Measurements from ENCODE around the gene RPS17.
A peak's percentile ranks its signal among the peaks of the same experiment; 100 is the strongest.
"Not testable (repeated sequence)": the region's sequence is repeated elsewhere in the genome, so short reads cannot be mapped to it uniquely, and the experiment has no call there.

Gene RPS17

GRCh38 chr15:82548700-82549099 is 8.4 kb upstream of the RPS17 start:
- DNase-seq (ENCODE audit: low read depth in 2 of 2) = no peak

GRCh38 chr15:82545478-82545877 is 5.2 kb upstream of the RPS17 start:
- no peak for DNase-seq (ENCODE audit: low read depth in 2 of 2)

- DNase-seq (ENCODE audit: low read depth in 2 of 2) = no peak
Observed at GRCh38 chr15:82545002-82545401, 4.7 kb upstream of the RPS17 start.

GRCh38 chr15:82544431-82544830 is 4.2 kb upstream of the RPS17 start:
- no peak for DNase-seq (ENCODE audit: low read depth in 2 of 2)

GRCh38 chr15:82543160-82543559 is 2.9 kb upstream of the RPS17 start:
- DNase-seq (ENCODE audit: low read depth in 2 of 2) = no peak

GRCh38 chr15:82540984-82541431 is 751 bp upstream of the RPS17 start:
- DNase-seq (ENCODE audit: low read depth in 2 of 2) = no peak

GRCh38 chr15:82539691-82540054 is 584 bp downstream of the RPS17 start:
- DNase-seq (ENCODE audit: low read depth in 2 of 2) = no peak

- no peak for DNase-seq (ENCODE audit: low read depth in 2 of 2)
Observed at GRCh38 chr15:82538961-82539690, 1.1 kb downstream of the RPS17 start.

GRCh38 chr15:82537351-82537908 is 2.8 kb downstream of the RPS17 start:
- no peak for DNase-seq (ENCODE audit: low read depth in 2 of 2)

- DNase-seq (ENCODE audit: low read depth in 2 of 2) = no peak
Observed at GRCh38 chr15:82536409-82537350, 3.6 kb downstream of the RPS17 start.

GRCh38 chr15:82535566-82536408 is 4.5 kb downstream of the RPS17 start:
- DNase-seq (ENCODE audit: low read depth in 2 of 2) = no peak

GRCh38 chr15:82535151-82535550 is 5.1 kb downstream of the RPS17 start:
- not testable (repeated sequence) for DNase-seq (ENCODE audit: low read depth in 2 of 2)

GRCh38 chr15:82534457-82534861 is 5.8 kb downstream of the RPS17 start:
- DNase-seq (ENCODE audit: low read depth in 2 of 2) = not testable (repeated sequence)

GRCh38 chr15:82533801-82534200 is 6.5 kb downstream of the RPS17 start:
- no peak for DNase-seq (ENCODE audit: low read depth in 2 of 2)

- no peak for DNase-seq (ENCODE audit: low read depth in 2 of 2)
Observed at GRCh38 chr15:82532991-82533481, 7.2 kb downstream of the RPS17 start.

- no peak for DNase-seq (ENCODE audit: low read depth in 2 of 2)
Observed at GRCh38 chr15:82532383-82532990, 7.8 kb downstream of the RPS17 start.

- no peak for DNase-seq (ENCODE audit: low read depth in 2 of 2)
Observed at GRCh38 chr15:82531496-82532382, 8.5 kb downstream of the RPS17 start.

GRCh38 chr15:82530606-82531379 is 9.5 kb downstream of the RPS17 start:
- peak; percentile 32 to 42 for DNase-seq (ENCODE audit: low read depth in 2 of 2)

- no peak for DNase-seq (ENCODE audit: low read depth in 2 of 2)
Observed at GRCh38 chr15:82530006-82530405, 10.3 kb downstream of the RPS17 start.
